DMS53 treated with DMSO at 0.1 percent for 48 hours (cell line): Measurements from ENCODE around the gene SHCBP1L.

Source experiments
- DNase-seq: peaks from one replicate; lab custom pipeline; 2025; ENCODE audit not compliant: unreplicated experiment; lab: John Stamatoyannopoulos, UW

Gene SHCBP1L

GRCh38 chr1:182952677-182953444 is at the start of gene SHCBP1L:
TSS of gene SHCBP1L (minus strand) at chr1:182953166. CDS start at chr1:182953133, 33 bp downstream.
- DNase-seq, result no peak

DNA sequence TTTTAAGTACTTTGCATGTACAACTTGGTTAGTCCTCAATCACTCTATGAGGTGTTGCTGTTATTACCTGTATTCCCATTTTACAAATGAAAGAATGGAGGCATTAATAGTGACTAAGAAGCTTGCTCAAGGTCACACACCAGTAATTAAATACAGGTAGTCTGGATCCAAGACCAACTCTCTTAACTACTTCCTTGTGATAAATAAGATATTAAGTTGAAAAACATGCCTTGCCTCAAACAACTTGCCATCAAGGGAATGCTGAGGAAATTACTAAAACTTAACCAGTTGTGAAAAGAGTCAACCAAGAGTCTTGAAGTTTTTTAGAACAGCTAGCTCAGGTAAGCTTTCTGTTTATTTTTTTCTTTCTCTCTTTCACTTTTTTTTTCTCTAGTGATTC is 49.3 kb upstream of the SHCBP1L start:
- DNase-seq, result no peak

DNA sequence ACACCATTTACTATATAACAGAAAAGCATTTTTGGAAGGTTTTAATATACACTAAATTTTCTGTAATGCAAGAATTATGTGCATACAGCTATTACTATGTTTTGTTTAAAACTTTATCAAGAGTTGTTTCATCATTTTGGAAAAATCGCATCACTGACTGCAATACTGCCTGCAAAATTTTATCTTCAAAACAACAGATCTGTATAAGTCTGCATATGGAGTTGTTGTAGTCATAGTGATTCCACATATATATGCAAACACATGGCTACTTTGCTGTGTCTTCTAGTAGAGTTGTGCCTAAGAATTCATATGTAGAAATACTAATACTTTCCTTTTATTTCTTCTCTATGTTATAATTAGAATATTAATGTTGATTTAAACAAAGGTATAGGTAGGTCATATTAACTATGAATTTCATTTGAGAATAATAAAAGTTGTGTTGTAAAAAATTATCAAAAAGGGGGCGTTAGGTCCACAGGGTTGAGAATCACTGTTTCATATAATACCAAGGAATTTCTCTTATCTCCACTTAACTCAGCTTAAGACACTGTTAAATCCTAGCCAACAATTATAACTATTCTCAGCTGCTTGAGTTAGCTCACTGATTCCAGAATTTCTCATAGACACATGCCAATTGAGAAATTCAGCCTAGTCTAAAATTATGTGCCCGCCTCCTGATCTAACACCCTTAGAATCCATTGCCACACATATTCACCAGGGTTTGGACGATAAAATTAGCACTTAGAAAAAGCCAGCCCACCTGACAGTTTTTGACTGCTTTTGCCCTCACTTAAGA is 47.4 kb upstream of the SHCBP1L start:
- no peak for DNase-seq

GRCh38 chr1:182998482-182998881 is 45.5 kb upstream of the SHCBP1L start:
- no peak for DNase-seq

GRCh38 chr1:182996816-182997215 is 43.9 kb upstream of the SHCBP1L start:
- DNase-seq, result no peak

GRCh38 chr1:182995894-182996293 is 42.9 kb upstream of the SHCBP1L start:
- no peak for DNase-seq

GRCh38 chr1:182993746-182994145 is 40.8 kb upstream of the SHCBP1L start:
- no peak for DNase-seq

GRCh38 chr1:182990413-182991144 is 37.6 kb upstream of the SHCBP1L start:
- no peak for DNase-seq

DNA sequence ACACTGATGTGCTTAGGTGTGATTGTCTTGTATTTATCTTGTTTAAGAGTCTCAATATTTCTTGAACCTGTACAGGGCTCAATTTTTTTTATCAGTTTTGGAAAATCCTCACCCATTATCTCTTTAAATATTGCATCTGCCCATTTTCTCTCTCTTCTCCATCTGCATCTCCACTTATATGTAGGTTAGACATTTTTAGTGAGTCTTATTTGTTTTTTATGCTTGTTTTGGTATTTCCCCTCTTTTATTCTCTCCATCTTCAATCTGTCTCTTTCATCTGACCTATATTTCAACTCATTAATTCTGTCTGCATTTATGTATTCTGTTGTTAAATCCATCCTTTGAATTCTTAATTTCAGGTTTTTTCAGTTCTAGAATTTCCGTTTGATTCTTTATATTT is 32.9 kb upstream of the SHCBP1L start:
- DNase-seq, result no peak

DNA sequence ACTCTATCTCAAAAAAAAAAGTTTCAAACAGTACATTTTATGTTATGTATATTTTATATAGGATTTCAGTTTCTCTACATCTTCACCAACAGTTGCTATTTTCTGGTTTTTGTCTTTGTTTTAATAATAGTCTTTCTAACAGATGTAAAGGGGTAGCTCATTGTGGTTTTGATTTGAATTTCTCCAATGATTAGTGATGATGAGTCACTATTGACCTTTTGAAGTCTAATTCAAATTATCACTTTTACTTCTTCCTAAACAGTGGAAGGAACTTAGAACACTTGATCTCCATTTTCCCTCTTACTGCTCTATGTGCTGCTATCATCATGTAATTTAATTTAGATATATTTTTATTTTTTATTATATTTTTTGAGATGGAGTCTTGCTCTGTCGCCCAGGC is 31.7 kb upstream of the SHCBP1L start:
- no peak for DNase-seq

GRCh38 chr1:182984138-182984537 is 31.2 kb upstream of the SHCBP1L start:
- no peak for DNase-seq

GRCh38 chr1:182978151-182978853 is 25.3 kb upstream of the SHCBP1L start:
- DNase-seq, result no peak

- DNase-seq, result no peak
Measured at GRCh38 chr1:182977480-182977879, 24.5 kb upstream of the SHCBP1L start.

- no peak for DNase-seq
Measured at GRCh38 chr1:182974506-182975191, 21.7 kb upstream of the SHCBP1L start.

GRCh38 chr1:182972829-182973228 is 19.9 kb upstream of the SHCBP1L start:
- no peak for DNase-seq

GRCh38 chr1:182972231-182972630 is 19.3 kb upstream of the SHCBP1L start:
- DNase-seq, result no peak

GRCh38 chr1:182971219-182971618 is 18.3 kb upstream of the SHCBP1L start:
- DNase-seq, result no peak

DNA sequence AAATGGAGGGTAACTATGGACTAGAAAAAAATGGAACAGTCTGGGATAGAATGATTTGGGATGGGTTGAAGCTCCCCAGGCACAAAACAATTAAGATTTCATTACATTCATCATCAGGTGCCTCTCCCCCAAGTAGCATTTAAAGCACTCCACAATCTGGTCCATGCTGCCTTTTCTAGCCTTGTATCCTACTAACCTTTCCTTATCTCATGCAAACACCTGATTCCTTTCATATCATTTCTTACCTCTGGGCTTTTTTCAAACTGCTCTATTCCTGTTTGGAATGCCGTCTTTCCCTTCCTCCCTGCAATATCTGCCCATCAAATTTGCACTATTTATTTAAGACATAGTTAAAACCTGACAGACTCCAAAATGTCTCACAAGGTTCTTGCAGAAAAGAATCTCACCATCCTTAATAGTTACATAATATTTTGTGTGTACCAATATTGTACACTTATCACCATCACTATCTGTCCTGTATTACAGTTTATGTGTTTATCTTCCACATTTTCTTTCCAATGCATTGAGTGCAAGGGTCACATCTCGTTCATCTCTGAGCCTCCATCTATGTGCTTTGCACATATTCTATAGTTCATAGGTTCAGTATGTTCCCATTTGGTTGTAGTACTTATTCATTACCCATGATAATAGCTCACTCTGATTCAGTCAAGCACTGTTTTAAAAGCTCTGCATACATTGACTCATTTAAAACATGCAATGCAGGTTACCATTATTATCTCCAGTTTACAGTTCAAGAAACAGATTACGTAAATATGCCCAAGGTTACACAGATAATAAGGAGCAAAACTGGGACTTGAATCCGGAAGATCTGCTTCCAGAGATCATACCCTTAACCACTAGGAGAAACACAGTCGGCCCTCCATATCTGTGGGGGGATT is 16.1 kb upstream of the SHCBP1L start:
- no peak for DNase-seq

- DNase-seq, result no peak
Measured at GRCh38 chr1:182968151-182968741, 15.3 kb upstream of the SHCBP1L start.
